NT2/D1 (cell line): ENCODE results near the gene PPFIA1.

Experiments used
- YY1 ChIP-seq: IDR thresholded peaks from 2 replicates; pipeline ENCODE4 v1.6.1; 2011; ENCODE audit not compliant: insufficient read length, insufficient read depth
- ZNF274 ChIP-seq: IDR thresholded peaks from 2 replicates; pipeline ENCODE4 v1.6.1; 2011; ENCODE audit warnings: mild to moderate bottlenecking, low read depth, low read length

DNA sequence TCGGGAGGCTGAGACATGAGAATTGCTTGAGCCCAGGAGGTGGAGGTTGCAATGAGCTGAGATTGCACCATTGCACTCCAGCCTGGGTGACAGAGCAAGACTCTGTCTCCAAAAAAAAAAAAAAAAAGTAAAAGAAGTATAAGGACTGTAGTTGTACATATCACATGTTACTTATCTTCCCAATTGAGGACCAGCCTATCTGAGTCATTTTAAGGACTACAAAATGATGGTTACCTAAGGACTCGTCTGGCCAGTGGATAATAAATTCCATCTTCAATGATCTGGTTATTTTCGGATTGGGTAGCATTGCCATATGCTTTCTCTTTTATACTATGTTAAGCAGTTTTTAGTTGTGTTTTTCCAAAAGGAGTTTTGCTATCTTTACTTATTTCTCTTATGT, 55.3 kb downstream of the PPFIA1 start:
- TF ChIP-seq ZNF274 (no peak), YY1 (no peak)
